Rectal smooth muscle tissue (tissue), 1 donor: ENCODE results near the gene MSL1.

Experiments used
- H3K27ac ChIP-seq: one replicate; pipeline ENCODE4 v1.7.0; 2013; ENCODE audit warnings: low read depth, low read length, inconsistent platforms
- H3K27me3 ChIP-seq: one replicate; pipeline ENCODE4 v1.7.0; 2013; ENCODE audit warnings: low read length; ENCODE audit not compliant: control insufficient read depth, insufficient read depth
- H3K36me3 ChIP-seq: one replicate; pipeline ENCODE4 v1.7.0; 2013; ENCODE audit warnings: low read length; ENCODE audit not compliant: control insufficient read depth, insufficient read depth
- H3K4me1 ChIP-seq: one replicate; pipeline ENCODE4 v1.7.0; 2013; ENCODE audit warnings: low read length; ENCODE audit not compliant: control insufficient read depth, insufficient read depth
- H3K4me3 ChIP-seq: one replicate; pipeline ENCODE4 v1.7.0; 2013; ENCODE audit warnings: low read length
- H3K9ac ChIP-seq: one replicate; pipeline ENCODE4 v1.7.0; 2013; ENCODE audit warnings: low read length

The MSL1 gene

DNA sequence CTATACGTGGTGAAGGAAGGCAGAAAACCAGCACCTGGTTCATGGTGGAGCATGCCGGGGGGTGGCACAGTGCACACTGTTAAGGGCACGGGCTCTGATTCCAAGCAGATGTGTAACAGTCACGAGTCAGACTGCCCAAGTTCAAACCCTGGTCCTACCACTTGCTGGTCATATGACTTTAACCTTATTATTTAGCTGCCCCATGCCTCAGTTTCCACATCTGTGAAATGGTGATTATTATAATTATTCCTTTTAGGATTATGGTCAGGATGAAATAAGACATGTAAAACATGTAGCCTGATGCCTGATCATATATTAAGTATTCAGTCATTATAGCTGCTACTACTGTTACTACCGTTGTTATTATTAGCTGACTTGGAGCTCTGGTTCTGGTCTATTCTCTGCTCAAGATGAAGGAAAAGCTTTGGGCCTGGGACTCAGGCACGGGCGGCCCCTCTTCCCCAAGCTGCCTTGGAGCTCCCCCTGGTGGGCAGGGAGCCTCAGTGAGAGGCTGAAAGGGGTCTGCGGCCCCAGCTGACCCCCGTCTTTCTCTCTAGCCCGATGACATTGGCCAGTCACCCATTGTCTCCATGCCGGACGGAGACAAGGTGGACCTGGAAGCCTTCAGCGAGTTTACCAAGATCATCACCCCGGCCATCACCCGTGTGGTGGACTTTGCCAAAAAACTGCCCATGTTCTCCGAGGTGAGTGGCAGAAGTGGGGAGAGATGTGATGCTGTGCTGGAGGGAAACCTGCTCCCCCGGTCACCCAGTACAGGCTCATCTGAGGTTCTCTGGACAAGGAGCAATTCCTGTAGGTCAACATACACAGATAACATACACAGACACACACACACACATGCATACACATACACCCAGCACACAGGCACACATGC is 35.4 kb upstream of the MSL1 start:
- no peaks in the 10 kb centered on the region for H3K27me3 ChIP-seq
- H3K4me3 ChIP-seq, result peak overlapping the region; percentile 6
- H3K9ac ChIP-seq, result no peak overlapping the region
- peaks cover 45% of the 10 kb centered on the region for H3K36me3 ChIP-seq
- peaks cover 23% of the 10 kb centered on the region for H3K4me1 ChIP-seq
- peak overlapping the region; percentile 33 for H3K27ac ChIP-seq

DNA sequence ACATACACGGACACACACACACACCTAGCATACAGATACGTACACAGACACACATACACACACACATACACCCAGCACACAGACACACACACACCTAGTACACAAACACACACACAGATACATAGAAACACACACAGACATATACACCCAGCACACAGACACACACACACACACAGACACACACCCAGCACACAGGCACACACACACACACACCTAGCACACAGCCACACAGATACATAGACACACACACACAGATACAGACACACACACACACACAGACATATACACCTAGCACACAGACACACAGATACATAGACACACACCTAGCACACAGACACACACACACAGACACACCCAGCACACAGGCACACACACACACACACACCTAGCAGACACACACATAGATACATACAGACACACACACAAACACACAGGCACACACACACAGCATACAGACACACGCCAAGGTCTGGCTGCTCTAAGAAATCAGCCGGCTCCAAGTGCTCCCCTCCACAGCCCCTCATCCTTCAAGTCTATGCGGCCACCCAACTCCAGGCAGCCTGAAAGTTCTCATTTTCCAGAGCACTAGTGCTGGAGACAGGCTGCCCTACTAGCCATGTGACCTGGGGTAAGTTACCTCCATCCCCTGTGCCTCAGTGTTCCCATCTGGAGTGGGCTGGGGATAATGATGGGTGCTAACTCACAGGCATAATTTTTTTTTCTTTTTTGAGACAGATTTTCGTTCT is 34.5 kb upstream of the MSL1 start:
- Histone ChIP-seq H3K36me3 (peaks cover 45% of the 10 kb centered on the region), H3K27ac (peak overlapping the region; percentile 33), H3K4me3 (no peak overlapping the region), H3K27me3 (no peaks in the 10 kb centered on the region), H3K4me1 (peaks cover 27% of the 10 kb centered on the region), H3K9ac (no peak overlapping the region)

DNA sequence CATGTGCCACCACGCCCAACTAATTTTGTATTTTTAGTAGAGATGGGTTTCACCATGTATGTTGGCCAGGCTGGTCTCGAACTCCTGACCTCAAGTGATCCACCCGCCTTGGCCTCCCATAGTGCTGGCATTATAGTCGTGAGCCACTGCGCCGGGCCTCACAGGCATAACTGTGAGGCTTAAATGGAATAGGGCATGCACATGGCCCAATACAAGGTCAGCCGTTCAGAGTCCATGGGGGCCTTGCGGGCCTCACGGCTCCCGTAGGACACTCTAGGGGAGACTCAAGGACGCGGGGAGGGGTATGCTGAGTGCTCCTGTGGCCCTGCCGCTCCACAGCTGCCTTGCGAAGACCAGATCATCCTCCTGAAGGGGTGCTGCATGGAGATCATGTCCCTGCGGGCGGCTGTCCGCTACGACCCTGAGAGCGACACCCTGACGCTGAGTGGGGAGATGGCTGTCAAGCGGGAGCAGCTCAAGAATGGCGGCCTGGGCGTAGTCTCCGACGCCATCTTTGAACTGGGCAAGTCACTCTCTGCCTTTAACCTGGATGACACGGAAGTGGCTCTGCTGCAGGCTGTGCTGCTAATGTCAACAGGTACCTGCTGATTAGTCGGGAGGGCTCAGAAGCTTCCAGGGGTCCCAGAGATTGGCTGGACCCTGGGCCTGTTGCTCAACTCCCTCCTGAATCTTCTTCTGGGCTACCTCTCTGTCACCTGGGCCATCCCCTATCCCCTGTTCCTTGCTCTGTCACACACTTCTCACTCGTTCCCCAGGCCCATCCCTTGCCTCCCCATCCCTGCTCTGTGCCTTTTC is 33.7 kb upstream of the MSL1 start:
- Histone ChIP-seq H3K9ac (no peak overlapping the region), H3K4me1 (peaks cover 30% of the 10 kb centered on the region), H3K27me3 (no peaks in the 10 kb centered on the region), H3K36me3 (peaks cover 47% of the 10 kb centered on the region), H3K27ac (no peak overlapping the region), H3K4me3 (no peak overlapping the region)

DNA sequence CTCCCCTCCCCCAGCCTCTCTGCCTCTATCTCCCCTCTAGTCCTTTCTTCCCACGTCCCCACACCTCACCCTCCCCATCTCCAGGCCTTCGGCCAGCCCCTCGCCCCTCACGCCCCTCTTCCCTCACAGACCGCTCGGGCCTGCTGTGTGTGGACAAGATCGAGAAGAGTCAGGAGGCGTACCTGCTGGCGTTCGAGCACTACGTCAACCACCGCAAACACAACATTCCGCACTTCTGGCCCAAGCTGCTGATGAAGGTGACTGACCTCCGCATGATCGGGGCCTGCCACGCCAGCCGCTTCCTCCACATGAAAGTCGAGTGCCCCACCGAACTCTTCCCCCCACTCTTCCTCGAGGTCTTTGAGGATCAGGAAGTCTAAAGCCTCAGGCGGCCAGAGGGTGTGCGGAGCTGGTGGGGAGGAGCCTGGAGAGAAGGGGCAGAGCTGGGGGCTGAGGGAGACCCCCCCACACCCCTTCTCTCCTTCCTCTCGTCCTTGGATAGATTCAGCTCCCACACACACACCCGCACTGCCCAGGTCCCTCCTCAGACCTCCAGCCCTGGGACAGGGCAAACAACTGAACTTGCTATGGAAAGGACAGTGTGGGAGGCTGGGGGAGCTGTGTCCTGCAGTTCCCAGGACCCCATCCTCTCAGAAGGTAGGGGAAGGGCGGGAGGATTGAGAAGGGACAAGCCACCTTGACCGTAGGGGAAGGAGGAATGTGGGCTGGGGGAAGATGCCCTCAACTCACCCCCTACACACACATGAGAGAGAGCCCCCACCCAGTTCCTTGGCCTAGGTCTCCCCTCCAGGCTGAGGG is 32.5 kb upstream of the MSL1 start:
- H3K27me3 ChIP-seq, result no peaks in the 10 kb centered on the region
- peak overlapping the region; percentile 80 for H3K27ac ChIP-seq
- H3K4me3 ChIP-seq, result no peak overlapping the region
- H3K36me3 ChIP-seq, result peaks cover 54% of the 10 kb centered on the region
- H3K4me1 ChIP-seq, result peaks cover 41% of the 10 kb centered on the region
- H3K9ac ChIP-seq, result no peak overlapping the region

DNA sequence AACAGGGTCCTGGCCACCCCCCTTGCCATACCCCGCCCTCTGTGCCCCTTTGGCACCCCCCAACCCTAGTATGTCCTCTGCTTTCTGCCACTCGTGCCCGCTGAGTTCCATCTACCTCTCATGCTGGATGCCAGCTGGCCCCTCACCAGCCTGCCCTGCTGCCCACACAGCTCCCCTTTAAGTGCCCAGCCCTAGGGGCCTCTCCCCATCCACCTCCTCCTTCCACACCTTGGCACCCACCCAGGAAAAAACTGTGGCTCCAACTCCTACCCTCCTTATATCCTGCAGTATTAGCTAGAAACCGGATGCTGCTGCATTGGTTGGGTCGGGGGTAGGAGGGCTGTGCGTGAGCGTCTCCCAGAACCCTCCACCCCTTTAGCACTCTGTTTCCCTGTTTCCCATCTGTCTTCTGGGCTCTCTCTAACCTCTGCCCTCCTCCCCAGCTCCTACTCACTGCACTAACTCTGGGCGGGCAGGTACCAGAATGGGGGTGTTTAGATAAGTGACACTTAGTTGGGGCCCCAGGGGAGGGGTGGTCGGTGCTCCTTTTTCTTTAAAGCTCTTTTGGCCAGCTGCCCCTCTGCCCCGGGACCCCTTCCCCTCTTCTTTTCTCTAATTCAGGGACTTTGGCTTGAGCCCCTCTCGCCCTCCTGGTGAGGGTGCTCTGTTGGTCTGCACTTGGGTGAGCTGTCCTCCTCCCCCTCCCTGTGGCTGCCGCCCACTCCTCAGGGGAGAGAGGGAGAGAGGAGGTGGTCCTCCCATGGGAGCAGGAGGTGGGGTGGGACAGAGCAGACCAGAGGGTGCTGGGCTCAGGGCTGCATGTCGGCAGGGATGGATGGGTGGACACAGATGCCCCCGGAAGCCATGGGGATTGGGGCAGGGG is 31.3 kb upstream of the MSL1 start:
- no peak overlapping the region for H3K9ac ChIP-seq
- peaks cover 55% of the 10 kb centered on the region for H3K36me3 ChIP-seq
- H3K4me3 ChIP-seq, result no peak overlapping the region
- no peaks in the 10 kb centered on the region for H3K27me3 ChIP-seq
- H3K27ac ChIP-seq, result peak overlapping the region; percentile 80
- peaks cover 50% of the 10 kb centered on the region for H3K4me1 ChIP-seq

DNA sequence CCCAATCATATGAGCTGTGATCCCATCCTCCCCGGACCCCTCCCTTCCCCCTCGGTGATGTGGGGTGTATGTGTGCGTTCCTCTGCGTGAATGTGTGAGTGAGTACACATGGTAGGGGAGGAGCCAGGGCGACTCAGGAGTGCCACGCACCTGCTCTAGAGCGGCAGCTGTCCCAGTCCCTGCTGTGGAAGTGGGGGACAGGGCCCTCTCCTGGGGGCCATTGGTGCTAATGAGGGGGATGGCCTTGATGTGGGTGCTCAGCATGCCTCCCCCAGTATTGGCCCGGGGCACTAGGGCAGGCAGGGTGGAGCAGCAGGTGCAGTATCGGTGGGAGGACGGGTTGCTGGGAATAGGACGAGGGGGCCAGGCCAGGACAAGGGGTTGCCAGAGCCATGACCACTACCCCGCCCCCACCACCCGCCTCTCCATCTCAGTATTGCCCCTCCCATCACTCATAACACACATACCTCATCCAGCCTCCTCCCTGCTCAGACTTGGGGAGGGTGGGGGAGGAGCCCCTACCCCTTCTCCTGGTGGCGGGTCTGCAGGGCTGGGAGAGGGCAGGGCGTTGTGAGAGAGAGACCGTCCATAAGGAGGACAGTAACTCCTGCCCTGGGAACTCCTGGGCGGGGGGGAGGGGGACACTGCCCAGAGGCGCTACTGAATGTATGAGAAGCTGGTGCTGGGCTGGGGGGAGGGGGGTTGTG is 29.9 kb upstream of the MSL1 start:
- Histone ChIP-seq H3K27me3 (no peaks in the 10 kb centered on the region), H3K9ac (no peak overlapping the region), H3K27ac (peak overlapping the region; percentile 80), H3K4me3 (no peak overlapping the region), H3K36me3 (peaks cover 56% of the 10 kb centered on the region), H3K4me1 (peaks cover 53% of the 10 kb centered on the region)

DNA sequence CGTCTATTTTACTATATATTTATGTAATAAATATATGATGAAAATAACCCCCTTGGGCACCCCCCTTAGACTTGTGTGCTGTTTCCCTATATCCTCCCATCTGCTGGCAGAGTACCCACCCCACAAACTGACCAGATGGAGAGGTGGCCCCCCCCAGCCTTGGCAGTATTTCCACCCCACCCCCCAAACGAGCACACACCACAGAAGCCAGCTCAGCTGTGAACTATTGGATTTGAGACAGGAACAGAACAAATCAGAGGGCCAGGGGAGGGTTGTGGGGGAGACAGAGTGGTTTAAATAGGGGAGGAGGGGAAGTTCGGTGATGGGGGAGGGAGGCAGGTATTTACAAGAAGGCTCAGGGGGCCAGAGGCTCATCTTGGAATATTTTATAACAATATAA is 29.2 kb upstream of the MSL1 start:
- Histone ChIP-seq H3K27me3 (no peaks in the 10 kb centered on the region), H3K9ac (no peak overlapping the region), H3K36me3 (peaks cover 54% of the 10 kb centered on the region), H3K27ac (peak overlapping the region; percentile 80), H3K4me1 (peaks cover 59% of the 10 kb centered on the region), H3K4me3 (no peak overlapping the region)

DNA sequence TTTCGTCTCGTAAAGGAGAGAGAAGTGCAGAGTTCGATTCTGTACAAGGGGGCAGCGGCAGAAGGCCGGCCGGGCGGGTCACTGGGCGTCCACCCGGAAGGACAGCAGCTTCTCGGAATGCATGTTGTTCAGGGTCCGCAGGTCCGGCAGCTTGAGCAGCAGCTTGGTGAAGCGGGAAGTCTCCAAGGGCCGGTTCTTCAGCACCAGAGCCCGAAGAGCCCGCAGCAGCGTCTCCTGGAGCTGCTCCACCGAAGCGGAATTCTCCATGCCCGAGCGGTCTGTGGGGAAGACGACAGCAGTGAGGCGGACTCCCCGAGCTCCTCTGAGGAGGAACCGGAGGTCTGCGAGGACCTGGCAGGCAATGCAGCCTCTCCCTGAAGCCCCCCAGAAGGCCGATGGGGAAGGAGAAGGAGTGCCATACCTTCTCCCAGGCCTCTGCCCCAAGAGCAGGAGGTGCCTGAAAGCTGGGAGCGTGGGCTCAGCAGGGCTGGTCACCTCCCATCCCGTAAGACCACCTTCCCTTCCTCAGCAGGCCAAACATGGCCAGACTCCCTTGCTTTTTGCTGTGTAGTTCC is 28.7 kb upstream of the MSL1 start:
- H3K36me3 ChIP-seq, result peaks cover 52% of the 10 kb centered on the region

DNA sequence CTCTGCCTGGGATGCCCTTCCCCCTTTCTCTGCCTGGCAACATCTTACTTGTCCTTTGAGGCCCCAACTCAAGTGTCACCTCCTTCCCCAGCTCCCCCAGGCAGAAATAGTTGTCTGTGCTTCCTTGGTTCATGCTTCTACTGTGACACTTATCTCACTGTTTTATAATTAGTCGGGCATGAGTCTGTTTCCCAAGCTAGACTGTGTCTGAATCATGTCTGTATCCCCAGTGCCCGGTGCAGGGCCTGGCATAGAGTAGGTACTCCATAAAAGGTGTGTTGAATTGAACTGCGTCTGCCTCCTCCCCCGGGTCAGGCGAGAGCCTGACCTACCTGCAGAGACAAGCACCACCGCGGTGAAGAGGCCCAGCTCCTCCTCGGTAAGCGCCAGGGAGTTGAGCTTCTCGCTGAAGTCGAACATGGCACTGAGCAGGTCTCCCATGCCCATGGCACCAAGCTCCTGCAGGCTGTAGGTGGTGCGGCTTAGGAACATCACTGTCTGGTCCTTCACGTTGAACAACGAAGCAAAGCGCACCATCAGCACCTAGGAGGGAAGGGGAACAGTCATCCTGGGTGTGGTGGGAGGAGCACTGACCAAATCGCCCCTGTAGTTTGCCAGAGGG is 28.1 kb upstream of the MSL1 start:
- Histone ChIP-seq H3K4me3 (peak overlapping the region; percentile 14), H3K27me3 (no peaks in the 10 kb centered on the region), H3K9ac (no peak overlapping the region), H3K27ac (peak overlapping the region; percentile 80), H3K4me1 (peaks cover 70% of the 10 kb centered on the region), H3K36me3 (peaks cover 47% of the 10 kb centered on the region)

More for the DNA sequence above, 28.7 kb upstream of the MSL1 start:
- H3K27me3 ChIP-seq, result no peaks in the 10 kb centered on the region
- H3K27ac ChIP-seq, result peak overlapping the region; percentile 80
- H3K9ac ChIP-seq, result no peak overlapping the region
- peaks cover 64% of the 10 kb centered on the region for H3K4me1 ChIP-seq
- no peak overlapping the region for H3K4me3 ChIP-seq

DNA sequence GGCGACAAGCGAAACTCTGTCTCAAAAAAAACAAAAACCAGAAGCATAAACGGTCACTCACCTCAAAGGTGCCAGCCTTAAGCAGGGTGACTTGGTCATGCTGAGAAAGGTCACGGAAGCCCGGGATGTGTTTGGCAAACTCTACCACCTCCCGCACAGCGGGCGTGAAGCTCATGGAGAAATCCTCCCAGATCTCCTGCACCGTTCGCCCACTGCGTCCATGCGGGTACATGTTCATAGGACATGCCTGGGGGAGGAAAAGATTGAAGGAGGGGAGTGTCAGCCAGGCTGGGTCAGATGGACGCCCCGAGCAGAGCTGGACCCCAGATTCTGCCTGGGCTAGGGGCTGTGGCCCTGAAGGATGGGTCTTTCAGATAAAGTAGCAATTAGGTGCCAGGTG is 26.9 kb upstream of the MSL1 start:
- H3K9ac ChIP-seq, result no peak overlapping the region
- peak overlapping the region; percentile 66 for H3K27ac ChIP-seq
- H3K36me3 ChIP-seq, result peaks cover 39% of the 10 kb centered on the region
- H3K4me1 ChIP-seq, result peaks cover 63% of the 10 kb centered on the region
- no peaks in the 10 kb centered on the region for H3K27me3 ChIP-seq
- H3K4me3 ChIP-seq, result no peak overlapping the region
